Tibial nerve (tissue), 3 donors: Measurements from ENCODE around the gene FAM151B.

Experiments used
- POLR2A ChIP-seq, 2 donors: fragments of 450-650 bp; IDR thresholded peaks; one replicate each; pipeline ENCODE4 v1.6.1; 2017; ENCODE audit warnings: antibody characterized with exemption in 2 of 2, mild to moderate bottlenecking in 2 of 2, moderate library complexity in 2 of 2
- TF ChIP-seq, protein P1 (sequence below), 5 experiments: fragments of 200-600 bp in 3 of 5; fragments of 450-650 bp in 2 of 5; sonication (generic) in 3 of 5; IDR thresholded peaks; one replicate each; pipeline ENCODE4 v1.5.1; 2016 to 2019; ENCODE audit warnings: antibody characterized with exemption in 5 of 5, mild to moderate bottlenecking in 3 of 5, moderate library complexity in 2 of 5

DNA sequence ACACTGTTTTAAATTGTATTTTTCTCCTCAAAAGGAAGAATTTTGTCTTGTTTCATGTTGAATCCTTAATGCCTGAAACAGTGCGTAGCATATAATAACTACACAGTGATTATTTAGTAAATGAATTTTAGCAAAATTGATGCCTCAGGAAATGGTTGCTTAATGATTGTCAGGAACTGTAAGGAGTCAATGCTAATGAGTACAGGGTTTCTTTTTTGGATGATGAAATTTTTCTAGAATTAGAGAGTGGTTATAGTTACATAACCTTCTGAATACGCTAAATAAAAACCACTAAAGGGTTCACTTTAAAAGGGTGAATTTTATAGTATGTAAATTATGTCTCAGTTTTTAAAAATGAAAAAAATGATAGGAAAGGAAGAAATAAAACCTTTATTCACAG, 14.9 kb downstream of the FAM151B start:
- TF ChIP-seq, protein P1, sequence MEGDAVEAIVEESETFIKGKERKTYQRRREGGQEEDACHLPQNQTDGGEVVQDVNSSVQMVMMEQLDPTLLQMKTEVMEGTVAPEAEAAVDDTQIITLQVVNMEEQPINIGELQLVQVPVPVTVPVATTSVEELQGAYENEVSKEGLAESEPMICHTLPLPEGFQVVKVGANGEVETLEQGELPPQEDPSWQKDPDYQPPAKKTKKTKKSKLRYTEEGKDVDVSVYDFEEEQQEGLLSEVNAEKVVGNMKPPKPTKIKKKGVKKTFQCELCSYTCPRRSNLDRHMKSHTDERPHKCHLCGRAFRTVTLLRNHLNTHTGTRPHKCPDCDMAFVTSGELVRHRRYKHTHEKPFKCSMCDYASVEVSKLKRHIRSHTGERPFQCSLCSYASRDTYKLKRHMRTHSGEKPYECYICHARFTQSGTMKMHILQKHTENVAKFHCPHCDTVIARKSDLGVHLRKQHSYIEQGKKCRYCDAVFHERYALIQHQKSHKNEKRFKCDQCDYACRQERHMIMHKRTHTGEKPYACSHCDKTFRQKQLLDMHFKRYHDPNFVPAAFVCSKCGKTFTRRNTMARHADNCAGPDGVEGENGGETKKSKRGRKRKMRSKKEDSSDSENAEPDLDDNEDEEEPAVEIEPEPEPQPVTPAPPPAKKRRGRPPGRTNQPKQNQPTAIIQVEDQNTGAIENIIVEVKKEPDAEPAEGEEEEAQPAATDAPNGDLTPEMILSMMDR (IDR thresholded peaks at IDR 0.05), result no peak
- TF ChIP-seq POLR2A (IDR thresholded peaks at IDR 0.05), result no peak
